Activated CD4-positive, alpha-beta T cell treated with anti-CD3 and anti-CD28 coated beads for 48 hours (primary cell): Measurements from ENCODE around the gene RBM25.
A peak's percentile ranks its signal among the peaks of the same experiment; 100 is the strongest.
"Not testable (repeated sequence)": the region's sequence is repeated elsewhere in the genome, so short reads cannot be mapped to it uniquely, and the experiment has no call there.

Experiments used
- DNase-seq: peaks from one replicate; pipeline ENCODE4 v3.0.0-alpha.2; 2020

Gene RBM25

GRCh38 chr14:73058224-73058921, at the start of gene RBM25:
Gene RBM25, plus strand, starts transcription at chr14:73058534. Its CDS starts 13,108 bp downstream, at chr14:73071642.
- peak; percentile 97 for DNase-seq

GRCh38 chr14:73011189-73011588, 47.1 kb upstream of the RBM25 start:
- not testable (repeated sequence) for DNase-seq

DNA sequence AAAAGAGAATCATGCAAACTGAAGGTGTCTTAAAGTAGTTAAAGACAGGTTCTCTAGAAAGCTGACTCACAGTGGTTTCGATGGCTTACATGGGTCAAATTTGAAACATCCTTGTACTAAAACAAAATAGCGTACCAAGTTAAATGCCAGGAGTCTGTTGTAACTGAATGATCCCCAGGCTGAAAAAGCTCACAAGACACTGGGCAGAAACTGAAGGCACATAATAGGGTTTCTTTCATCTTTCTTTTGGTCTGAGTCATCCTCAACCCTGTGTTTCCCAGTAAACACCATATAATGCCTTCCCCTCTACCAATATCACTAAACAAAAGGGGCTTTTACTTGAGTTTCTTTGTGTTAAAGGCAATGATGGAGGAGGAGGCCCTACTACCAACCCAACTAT, 44.2 kb upstream of the RBM25 start:
- no peak for DNase-seq

DNA sequence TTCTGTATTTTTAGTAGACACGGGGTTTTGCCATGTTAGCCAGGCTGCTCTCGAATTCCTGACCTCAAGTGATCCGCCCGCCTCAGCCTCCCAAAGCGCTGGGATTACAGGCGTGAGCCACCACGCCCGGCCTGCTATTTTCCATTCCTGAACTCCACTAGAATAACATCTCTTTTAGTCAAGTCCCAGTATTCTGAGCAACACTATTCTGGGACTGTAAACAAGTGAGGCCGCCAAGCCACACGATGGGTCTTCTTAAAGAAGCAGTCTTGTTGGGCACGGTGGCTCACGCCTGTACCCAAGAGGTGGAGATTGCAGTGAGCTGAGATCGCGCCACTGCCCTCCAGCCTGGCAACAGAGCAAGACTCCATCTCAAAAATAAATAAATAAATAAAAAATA, 42.8 kb upstream of the RBM25 start:
- DNase-seq: not testable (repeated sequence)

GRCh38 chr14:73016011-73016410, 42.3 kb upstream of the RBM25 start:
- DNase-seq: not testable (repeated sequence)

DNA sequence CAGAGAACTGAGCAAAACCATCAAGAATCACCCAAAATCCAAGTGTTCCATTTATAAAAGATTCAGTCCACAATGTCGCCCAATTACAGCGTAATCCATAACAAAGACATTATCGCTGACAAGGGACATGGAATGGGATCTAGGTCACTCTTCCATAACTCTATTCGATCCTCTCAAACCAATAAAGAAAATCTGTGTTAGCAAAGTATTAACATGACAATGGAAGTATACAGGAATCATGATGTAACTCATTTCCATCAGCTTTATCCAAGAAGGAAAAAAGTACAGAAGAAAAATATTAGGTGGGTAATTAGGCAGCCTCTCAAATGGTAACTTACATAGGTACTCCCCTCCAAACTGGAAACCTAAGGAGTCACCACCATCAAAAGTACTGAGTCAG, 36.3 kb upstream of the RBM25 start:
- no peak for DNase-seq

DNA sequence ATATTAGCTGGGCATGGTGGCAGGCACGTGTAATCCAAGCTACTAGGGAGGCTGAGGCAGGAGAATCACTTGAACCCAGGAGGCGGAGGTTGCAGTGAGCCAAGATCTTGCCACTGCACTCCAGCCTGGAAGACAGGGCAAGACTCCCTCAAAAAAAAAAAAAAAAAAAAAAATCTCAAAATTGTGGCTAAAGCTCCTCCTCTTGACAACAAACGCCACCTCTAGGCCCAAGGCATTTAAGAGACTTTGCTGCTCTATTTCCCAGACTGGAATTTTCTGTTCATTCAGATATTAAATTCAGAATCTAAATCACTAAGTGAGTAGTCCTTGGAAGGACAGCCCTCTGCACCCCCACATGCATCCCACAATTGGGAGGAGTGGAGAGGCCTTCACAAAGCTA, 32.8 kb upstream of the RBM25 start:
- DNase-seq: no peak

- no peak for DNase-seq
These were observed 32.0 kb upstream of the RBM25 start for GRCh38 chr14:73026243-73026844.

- DNase-seq: peak; percentile 95
These were observed 31.3 kb upstream of the RBM25 start, which contains the start of gene ZFYVE1 for GRCh38 chr14:73026845-73027542. Gene ZFYVE1, minus strand, starts transcription at chr14:73027106. Its CDS starts 2,598 bp downstream, at chr14:73024508.

DNA sequence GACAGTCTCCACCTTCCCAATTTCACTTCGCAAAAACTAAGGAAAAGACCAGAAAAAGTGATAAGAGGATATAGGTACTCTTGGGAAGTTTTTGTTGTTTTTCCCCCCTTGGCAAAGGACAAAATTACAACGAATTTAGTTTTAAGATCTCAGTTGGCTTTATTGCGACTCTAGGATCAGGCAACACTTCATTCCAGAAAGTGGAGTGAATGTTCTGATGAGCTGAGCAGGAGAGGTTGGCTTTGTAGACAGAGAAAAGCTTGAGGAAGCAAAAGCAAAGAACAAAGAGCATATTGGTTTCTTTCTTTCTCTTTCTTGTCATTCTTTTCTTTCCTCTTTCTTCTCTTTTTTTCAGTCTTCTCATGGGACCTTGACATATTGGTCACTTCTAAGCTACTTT, 30.8 kb upstream of the RBM25 start:
- no peak for DNase-seq

DNA sequence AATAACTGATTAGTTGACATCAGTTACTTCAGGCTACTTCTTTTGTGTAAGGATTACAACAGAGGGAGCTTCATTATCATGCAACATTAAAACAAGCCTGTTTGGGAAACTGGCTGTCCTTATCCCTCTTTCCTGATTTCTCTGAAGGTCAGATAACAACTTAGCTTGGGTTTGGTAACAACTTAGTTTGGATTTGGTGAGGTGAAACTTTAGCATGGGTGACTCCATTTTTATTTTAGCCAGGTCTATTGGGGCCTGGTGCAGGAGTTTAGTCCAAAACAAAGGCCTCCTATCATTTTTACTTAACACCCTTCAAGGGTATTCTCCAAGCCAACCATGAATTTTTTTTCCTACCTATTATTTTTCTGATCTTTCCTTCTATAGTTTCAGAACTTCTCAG, 30.4 kb upstream of the RBM25 start:
- DNase-seq: no peak

GRCh38 chr14:73036706-73037450, 21.5 kb upstream of the RBM25 start:
- not testable (repeated sequence) for DNase-seq

DNA sequence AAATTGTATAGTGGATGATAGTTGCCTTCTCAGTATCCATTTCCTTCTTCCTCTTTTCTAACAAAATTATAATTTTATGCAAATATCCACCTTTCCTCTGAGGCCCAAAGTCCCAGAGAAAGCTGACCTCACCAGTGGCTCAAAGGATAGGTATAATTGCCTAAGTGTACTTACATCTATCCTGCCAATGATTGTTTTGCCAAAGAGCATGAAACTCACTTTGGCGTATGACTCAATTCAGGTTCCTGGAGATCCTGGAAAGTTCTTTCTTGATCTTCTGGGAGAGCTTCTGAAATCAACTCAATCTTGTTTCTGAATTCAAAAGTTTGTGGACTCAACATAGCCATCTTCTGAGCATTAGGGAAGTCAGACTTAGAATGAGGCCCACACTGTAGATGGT, 10.5 kb upstream of the RBM25 start:
- no peak for DNase-seq

DNA sequence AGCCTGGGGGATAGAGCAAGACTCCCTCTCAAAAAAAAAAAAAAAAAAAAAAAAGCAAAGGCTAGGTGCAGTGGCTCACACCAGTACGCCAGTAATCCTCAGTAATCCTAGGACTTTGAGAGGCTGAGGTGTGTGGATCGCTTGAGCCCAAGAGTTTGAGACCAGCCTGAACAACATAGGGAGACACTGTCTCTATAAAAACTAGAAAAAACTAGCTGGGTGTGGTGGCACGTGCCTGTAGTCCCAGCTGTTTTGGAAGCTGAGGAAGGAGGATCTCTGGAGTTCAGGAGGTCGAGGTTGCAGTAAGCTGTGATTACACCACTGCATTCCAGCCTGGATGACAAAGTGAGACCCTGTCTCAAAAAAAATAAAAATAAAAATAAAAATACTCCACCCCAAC, 8.9 kb upstream of the RBM25 start:
- DNase-seq: no peak

DNA sequence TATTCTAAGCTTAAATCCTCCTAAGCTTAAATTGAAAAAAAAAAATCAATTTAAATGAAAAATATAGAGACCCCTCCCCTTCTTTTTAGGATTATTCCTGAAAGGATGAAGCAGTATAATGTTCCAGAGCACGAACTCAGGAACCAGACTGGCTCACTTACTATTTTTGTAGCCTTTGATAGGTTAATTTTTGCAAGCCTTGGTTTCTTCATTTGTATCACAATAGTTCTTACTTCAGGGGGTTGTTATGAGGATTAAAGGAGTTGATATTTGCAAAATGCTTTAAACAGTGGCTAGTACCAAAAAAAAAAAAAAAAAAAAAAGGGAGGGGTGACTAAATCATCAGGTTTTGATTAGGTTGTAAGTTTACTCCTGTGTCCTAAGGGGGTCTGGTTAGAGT, 3.1 kb upstream of the RBM25 start:
- no peak for DNase-seq

- no peak for DNase-seq
These were observed 450 bp upstream of the RBM25 start for GRCh38 chr14:73057944-73058223.

DNA sequence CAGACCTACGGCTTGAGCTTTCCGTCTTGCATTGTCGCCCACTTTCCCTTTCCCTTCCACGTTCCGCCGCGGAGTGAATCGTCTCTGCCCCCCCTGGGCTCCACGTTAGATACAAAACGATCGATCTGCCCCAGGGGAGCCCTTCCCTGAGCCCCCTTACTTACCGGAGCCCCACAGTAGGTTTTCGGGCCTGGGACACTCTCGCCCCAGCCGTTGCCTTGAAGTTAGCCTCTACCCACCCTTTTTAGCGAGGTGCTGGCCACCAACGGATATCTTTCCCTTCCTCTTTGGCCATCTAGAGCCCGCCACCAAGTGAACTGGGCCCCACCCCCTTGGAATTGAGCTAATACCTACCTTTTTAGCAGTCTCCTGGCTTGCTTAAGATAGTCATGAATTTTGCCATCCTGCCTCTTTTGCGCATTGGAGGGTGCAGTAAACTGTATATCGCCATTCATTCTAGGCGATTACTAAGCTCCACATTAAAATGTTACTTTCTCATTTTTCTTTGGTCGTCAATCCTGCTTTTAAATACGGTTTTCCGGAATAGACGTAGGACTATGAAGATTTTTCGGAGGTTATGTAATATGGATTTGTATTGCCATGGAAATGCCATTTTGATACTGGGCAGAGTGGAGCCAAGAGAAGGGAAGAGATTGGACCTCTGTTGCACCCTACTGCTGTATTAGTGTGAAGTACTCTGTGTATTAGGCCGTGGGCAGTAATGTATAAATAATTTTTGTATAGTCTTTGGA, 764 bp downstream of the RBM25 start:
- DNase-seq: no peak

DNA sequence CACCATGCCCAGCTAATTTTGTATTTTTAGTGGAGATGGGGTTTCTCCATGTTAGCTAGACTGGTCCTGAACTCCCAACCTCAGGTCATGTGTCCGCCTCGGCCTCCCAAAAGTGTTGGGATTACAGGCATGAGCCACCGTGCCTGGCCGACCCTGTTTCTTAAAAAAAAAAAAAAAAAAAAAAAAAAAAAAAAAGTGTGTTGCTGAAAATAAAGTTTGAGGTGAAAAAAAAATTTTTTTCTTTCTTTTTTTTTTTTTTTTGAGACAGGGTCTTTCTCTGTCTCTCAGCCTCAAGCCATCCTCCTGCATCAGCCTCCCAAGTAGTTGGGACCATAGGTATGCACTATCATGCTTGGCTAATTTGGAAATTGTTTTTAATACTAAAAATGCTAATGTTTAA, 11.3 kb downstream of the RBM25 start:
- DNase-seq: no peak

DNA sequence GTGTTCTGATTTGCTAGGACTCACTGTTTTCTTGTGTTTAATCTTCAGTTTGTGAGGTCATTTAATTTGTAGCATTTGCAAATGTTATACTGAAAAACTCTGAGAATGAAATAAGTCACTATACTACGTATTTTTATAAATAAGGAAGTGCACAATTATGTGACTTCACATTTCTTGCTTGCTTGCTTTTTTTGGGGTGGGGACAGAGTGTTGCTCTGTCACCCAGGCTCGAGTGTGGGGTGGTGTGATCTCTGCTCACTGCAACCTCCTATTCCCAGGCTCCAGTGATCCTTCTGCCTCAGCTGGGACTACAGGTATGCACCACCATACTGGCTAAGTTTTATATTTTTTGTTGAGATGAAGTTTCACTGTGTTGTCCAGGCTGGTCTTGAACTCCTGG, 32.7 kb downstream of the RBM25 start:
- no peak for DNase-seq

GRCh38 chr14:73097421-73097820, 39.1 kb downstream of the RBM25 start:
- DNase-seq: no peak

DNA sequence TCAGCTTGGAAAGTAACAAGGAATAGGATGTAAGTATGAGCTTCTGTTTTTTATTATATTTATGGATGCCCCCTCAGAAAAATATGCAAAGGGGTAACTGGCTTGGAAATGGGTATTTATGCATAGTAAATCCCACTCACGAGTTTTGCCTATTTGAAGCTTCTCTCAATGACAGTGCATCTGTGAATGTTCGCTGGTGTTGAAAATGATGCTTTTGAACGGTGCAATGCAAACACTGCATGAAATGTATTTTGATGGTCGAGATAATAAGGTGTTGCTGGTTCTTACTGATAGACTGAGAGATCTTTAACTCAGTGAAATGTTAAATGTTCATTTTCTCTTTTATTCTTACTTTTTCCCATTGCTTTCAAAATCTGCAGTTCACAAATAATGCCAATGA, 42.0 kb downstream of the RBM25 start:
- no peak for DNase-seq

- DNase-seq: no peak
These were observed 44.6 kb downstream of the RBM25 start for GRCh38 chr14:73102806-73103497.
